Astrocyte of the cerebellum (primary cell): ENCODE data around the gene OCSTAMP.
A peak's percentile ranks its signal among the peaks of the same experiment; 100 is the strongest.

Experiments used
- DNase-seq: peaks from one replicate; pipeline ENCODE4 v3.0.0-alpha.2; 2011; ENCODE audit warnings: low read depth
- H3K4me3 ChIP-seq: 2 replicates; pipeline ENCODE4 v1.5.1; 2011; ENCODE audit warnings: mild to moderate bottlenecking, low read depth, low read length, moderate library complexity
- CTCF ChIP-seq: IDR thresholded peaks from 2 replicates; pipeline ENCODE4 v1.5.1; 2012; ENCODE audit warnings: low read length, low read depth, moderate library complexity, mild to moderate bottlenecking; ENCODE audit errors: missing control alignments
- in situ Hi-C: cut with HindIII; loops from 2 replicates; pipeline ENCODE4 v1.10.0; 2017; ENCODE audit warnings: low sequenced_read_pairs

The OCSTAMP gene

GRCh38 chr20:46562373-46563169, 12.1 kb upstream of the OCSTAMP start:
- H3K4me3 ChIP-seq: no peak overlapping the region
- DNase-seq: peak; percentile 5
- TF ChIP-seq CTCF: peak; percentile 86
- in situ Hi-C loops: no loop called here

- in situ Hi-C loops: no loop called here
- no peak for DNase-seq
- H3K4me3 ChIP-seq: no peak overlapping the region
- no peak for TF ChIP-seq CTCF
Observed at GRCh38 chr20:46562009-46562372, 11.5 kb upstream of the OCSTAMP start.

GRCh38 chr20:46559685-46560440, 9.4 kb upstream of the OCSTAMP start:
- DNase-seq: no peak
- no peak overlapping the region for H3K4me3 ChIP-seq
- TF ChIP-seq CTCF: peak; percentile 3
- in situ Hi-C loops: no loop called here

- TF ChIP-seq CTCF: no peak
- DNase-seq: no peak
- in situ Hi-C loops: no loop called here
- no peak overlapping the region for H3K4me3 ChIP-seq
Observed at GRCh38 chr20:46559001-46559400, 8.5 kb upstream of the OCSTAMP start.

- in situ Hi-C loops: no loop called here
- peak; percentile 15 for DNase-seq
- H3K4me3 ChIP-seq: no peak overlapping the region
- TF ChIP-seq CTCF: no peak
Observed at GRCh38 chr20:46558511-46558959, 8.1 kb upstream of the OCSTAMP start.

GRCh38 chr20:46557231-46557956, 6.9 kb upstream of the OCSTAMP start:
- no peak for DNase-seq
- no peak overlapping the region for H3K4me3 ChIP-seq
- no peak for TF ChIP-seq CTCF
- in situ Hi-C loops: no loop called here
